Thyroid gland (tissue), 4 donors: ENCODE results near the gene RILPL1. TPM values are rescaled to one million over a fixed set of nuclear protein-coding genes. Genes with fewer than 3 reads are reported as not detected.

Experiments used
- DNase-seq, 2 donors: peaks; one replicate each; pipeline ENCODE4 v3.0.0-alpha.2; 2019
- H3K27ac ChIP-seq, 3 donors: fragments of 200-600 bp; sonication (generic); 1 replicate in 2 of 3; 2 replicates in 1 of 3; pipeline ENCODE4 v1.5.1; 2016 to 2019; ENCODE audit warnings: mild to moderate bottlenecking in 1 of 3, moderate library complexity in 1 of 3
- H3K27me3 ChIP-seq: fragments of 200-600 bp; sonication (generic); one replicate; pipeline ENCODE4 v1.5.1; 2019
- H3K36me3 ChIP-seq, 2 donors: fragments of 200-600 bp; sonication (generic); one replicate each; pipeline ENCODE4 v1.5.1; 2016 to 2019
- H3K4me1 ChIP-seq, 2 donors: fragments of 200-600 bp; sonication (generic); one replicate each; pipeline ENCODE4 v1.5.1; 2017 to 2019
- H3K4me3 ChIP-seq, 3 donors: fragments of 200-600 bp; sonication (generic); replicated peaks in 1 of 3; 1 replicate in 2 of 3; 2 replicates in 1 of 3; pipeline ENCODE4 v1.5.1; 2016; ENCODE audit warnings: mild to moderate bottlenecking in 1 of 3
- H3K9me3 ChIP-seq: fragments of 200-600 bp; sonication (generic); one replicate; pipeline ENCODE4 v1.5.1; 2017
- POLR2A ChIP-seq, 2 donors: fragments of 450-650 bp; IDR thresholded peaks; one replicate each; pipeline ENCODE4 v1.6.1; 2017; ENCODE audit warnings: antibody characterized with exemption in 2 of 2, mild to moderate bottlenecking in 2 of 2, moderate library complexity in 1 of 2
- WGBS, 2 donors: methylation state at CpG; one replicate each; pipeline ENCODE4 v1.1.5; 2017; 5-methylcytosine and 5-hydroxymethylcytosine counted together
- intact Hi-C: fragments of 100-400 bp; cut with DNase I; formaldehyde crosslinking; loops from one replicate; pipeline ENCODE4 v1.15.1; 2023
- total RNA-seq, 4 donors: library from RNA; depleted of rRNA; stranded (reverse); fragments of >200 nt; gene quantifications; one replicate each; pipeline ENCODE4 v1.2.3, GENCODE V29; 2016
- TF ChIP-seq, protein P1 (sequence below), 6 experiments: fragments of 200-600 bp in 3 of 6; fragments of 450-650 bp in 3 of 6; sonication (generic) in 3 of 6; IDR thresholded peaks; one replicate each; pipeline ENCODE4 v1.5.1; 2016 to 2019; ENCODE audit warnings: antibody characterized with exemption in 6 of 6, mild to moderate bottlenecking in 2 of 6, inconsistent platforms in 1 of 6, moderate library complexity in 1 of 6

Gene RILPL1
- total RNA-seq, 4 donors from 2014 or later, result 22.0 to 37.8 (median 31.6) TPM

DNA sequence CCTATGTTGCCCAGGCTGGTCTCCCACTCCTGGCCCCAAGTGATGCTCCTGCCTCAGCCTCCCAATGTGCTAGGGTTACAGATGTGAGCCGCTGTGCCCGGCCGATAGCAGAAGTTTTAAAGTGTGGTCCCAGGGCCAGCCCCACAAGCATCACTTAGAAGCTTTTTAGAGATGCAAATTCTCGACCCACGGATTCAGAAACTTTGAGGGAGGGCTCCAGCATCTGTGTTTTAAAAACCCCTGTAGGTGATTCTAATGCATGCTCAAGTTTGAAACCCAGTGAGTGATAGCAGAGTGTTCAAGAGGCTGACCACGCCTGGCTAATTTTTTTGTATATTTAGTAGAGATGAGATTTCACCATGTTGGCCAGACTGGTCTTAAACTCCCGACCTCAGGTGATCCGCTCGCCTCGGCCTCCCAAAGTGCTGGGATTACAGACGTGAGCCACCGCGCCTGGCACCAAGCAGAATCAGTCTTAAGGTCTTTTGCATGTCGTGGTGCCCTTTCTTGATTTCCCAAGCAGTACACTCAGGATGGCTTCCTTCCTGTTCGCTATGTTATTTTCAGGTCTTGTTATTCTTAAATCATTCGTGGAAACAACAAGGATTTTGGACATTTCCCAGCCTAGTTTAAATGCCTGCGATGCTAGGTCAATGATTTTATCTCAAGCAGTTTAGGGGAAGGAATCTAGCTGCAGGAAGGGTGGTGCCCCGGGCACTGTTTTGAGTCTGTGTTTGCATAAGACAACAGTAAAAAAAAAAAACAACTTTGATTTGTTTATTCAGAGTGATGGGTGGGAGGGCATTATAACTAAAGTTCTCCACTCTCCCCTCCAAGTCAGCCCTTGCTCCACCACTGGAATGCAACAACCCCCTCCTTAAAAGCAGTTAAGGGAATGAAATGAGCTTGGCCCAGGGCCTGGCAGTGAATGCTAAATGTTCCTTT is 87.9 kb downstream of the RILPL1 start:
- Histone ChIP-seq H3K36me3 (no peaks in the 10 kb centered on the region), H3K4me3 (no peak overlapping the region), H3K9me3 (no peaks in the 10 kb centered on the region), H3K27me3 (no peaks in the 10 kb centered on the region), H3K4me1 (peaks cover 26 to 38% of the 10 kb centered on the region in 2 donors), H3K27ac (peak overlapping the region; percentile 87 to 97 (median 88))
- no peak for TF ChIP-seq POLR2A (IDR thresholded peaks at IDR 0.05)
- TF ChIP-seq, protein P1, sequence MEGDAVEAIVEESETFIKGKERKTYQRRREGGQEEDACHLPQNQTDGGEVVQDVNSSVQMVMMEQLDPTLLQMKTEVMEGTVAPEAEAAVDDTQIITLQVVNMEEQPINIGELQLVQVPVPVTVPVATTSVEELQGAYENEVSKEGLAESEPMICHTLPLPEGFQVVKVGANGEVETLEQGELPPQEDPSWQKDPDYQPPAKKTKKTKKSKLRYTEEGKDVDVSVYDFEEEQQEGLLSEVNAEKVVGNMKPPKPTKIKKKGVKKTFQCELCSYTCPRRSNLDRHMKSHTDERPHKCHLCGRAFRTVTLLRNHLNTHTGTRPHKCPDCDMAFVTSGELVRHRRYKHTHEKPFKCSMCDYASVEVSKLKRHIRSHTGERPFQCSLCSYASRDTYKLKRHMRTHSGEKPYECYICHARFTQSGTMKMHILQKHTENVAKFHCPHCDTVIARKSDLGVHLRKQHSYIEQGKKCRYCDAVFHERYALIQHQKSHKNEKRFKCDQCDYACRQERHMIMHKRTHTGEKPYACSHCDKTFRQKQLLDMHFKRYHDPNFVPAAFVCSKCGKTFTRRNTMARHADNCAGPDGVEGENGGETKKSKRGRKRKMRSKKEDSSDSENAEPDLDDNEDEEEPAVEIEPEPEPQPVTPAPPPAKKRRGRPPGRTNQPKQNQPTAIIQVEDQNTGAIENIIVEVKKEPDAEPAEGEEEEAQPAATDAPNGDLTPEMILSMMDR (IDR thresholded peaks at IDR 0.05), result no peak
- DNase-seq, result peak; percentile 85 to 86
- intact Hi-C loops, result no loop called here
- 10 to 28% methylated on average over 16 to 18 of the region's 18 CpGs for WGBS, 2 donors

DNA sequence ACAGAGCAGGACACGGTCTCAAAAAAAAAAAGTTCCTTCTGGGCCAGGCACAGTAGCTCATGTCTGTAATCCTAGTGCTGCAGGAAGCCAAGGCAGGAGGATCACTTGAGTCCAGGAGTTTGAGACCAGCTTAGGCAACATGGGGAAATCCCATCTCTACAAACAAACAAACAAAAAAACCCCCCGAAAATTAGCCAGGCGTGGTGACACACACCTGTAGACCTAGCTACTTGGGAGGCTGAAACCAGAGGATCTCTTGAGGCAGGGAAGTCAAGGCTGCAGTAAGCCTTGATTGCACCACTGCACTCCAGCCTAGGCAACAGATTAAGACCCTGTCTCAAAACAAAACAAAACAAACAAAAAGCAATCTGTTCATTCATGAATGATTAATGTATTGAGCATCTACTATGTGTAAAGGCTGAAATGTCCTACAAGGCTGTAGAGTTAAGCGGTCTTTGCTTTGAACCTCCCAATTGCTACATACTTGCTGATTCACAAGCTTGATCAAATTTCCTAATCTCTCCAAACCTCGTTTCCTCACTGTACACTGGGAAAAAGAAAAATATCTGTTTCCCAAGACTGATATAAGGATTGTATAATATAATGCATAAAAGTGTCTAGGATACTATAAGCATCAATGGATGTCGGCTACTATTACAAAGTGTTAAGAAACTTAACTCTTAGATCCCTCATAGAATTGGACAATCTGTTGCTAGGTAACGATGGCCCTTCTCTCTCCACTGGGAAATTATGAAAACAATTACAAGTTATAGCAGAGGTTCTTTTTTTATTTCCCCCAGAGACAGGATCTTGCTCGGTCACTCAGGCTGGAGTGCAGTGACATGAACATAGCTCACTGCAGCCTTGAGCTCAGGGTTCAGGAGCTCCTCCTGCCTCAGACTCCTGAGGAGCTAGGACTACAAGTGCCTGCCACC is 89.2 kb downstream of the RILPL1 start:
- no peaks in the 10 kb centered on the region for H3K9me3 ChIP-seq
- H3K27ac ChIP-seq, result peak overlapping the region; percentile 87 to 97 (median 88)
- no peaks in the 10 kb centered on the region for H3K27me3 ChIP-seq
- no peaks in the 10 kb centered on the region for H3K36me3 ChIP-seq
- TF ChIP-seq, protein P1 (IDR thresholded peaks at IDR 0.05), result no peak
- TF ChIP-seq POLR2A (IDR thresholded peaks at IDR 0.05), result peak in 1 of 2 donors; percentile 10
- intact Hi-C loops, result no loop called here
- DNase-seq, result no peak
- WGBS, 2 donors, result 59 to 60% methylated on average over 8 of the region's 8 CpGs
- no peak overlapping the region for H3K4me3 ChIP-seq
- peaks cover 26 to 38% of the 10 kb centered on the region in 2 donors for H3K4me1 ChIP-seq

DNA sequence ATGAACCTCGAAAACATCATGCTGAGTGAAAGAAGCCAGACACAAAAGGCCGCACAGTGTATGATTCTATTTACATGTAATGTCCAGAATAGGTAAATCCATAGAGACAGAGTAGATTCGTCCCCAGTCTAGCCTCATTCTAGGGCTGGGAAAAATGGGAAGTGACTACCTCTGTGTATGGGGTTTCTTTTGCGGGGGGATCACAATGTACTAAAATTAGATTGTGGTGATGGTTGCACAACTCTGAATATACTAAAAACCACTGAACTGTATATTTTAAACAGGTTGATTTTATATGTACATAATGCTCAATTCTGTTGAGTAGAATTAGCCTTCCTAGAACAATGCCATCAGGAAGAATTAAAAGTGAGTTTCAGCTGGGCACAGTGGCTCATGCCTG is 90.7 kb downstream of the RILPL1 start:
- Histone ChIP-seq H3K9me3 (no peaks in the 10 kb centered on the region), H3K27me3 (no peaks in the 10 kb centered on the region), H3K27ac (no peak overlapping the region), H3K4me1 (peaks cover 26 to 41% of the 10 kb centered on the region in 2 donors), H3K36me3 (no peaks in the 10 kb centered on the region), H3K4me3 (no peak overlapping the region)
- intact Hi-C loops, result no loop called here
- TF ChIP-seq POLR2A (IDR thresholded peaks at IDR 0.05), result no peak
- TF ChIP-seq, protein P1 (IDR thresholded peaks at IDR 0.05), result no peak
- DNase-seq, result no peak
- 83 to 85% methylated on average over 4 of the region's 4 CpGs for WGBS, 2 donors

DNA sequence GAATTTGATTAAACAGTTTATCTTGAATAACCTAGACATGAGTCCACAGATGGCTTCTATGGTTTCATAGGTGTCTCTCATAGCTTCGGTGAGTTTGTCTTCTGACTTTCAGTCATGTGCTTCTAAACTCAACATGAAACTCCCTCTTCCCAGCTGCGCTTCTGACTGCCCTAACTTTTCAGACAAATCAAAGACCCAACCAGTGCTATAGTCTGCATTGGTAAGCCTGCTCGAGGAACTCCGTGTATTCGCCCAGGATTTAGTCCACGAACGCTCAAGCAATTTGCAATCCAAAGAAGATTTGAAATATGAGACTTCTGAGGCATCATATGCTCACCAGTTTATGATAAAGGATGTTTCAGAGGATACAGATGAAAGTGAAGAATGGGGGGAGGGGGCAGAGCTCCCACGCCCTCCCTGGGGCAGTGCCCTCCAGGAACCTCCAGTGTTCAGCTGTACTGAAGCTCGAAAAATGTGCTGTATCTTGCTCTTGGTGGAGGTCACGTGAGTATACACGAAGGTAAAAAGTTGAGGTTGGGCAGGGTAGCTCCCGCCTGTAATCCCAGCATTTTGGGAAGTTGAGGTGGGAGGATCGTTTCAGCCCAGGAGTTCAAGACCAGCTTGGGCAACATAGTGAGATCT is 91.9 kb downstream of the RILPL1 start:
- TF ChIP-seq POLR2A (IDR thresholded peaks at IDR 0.05), result no peak
- TF ChIP-seq, protein P1 (IDR thresholded peaks at IDR 0.05), result no peak
- 90 to 93% methylated on average over 13 of the region's 13 CpGs for WGBS, 2 donors
- Histone ChIP-seq H3K4me3 (no peak overlapping the region), H3K36me3 (no peaks in the 10 kb centered on the region), H3K9me3 (no peaks in the 10 kb centered on the region), H3K27ac (no peak overlapping the region), H3K4me1 (peaks cover 24 to 33% of the 10 kb centered on the region in 2 donors), H3K27me3 (no peaks in the 10 kb centered on the region)
- no peak for DNase-seq
- intact Hi-C loops, result no loop called here
